Endothelial cell of umbilical vein (primary cell): ENCODE data around the gene TMIE. TPM values are rescaled to one million over a fixed set of nuclear protein-coding genes. Genes with fewer than 3 reads are reported as not detected.

Experiments
- BruUV-seq: library from RNA; stranded (reverse); fragments of 400-500 nt; replicated peaks from 2 replicates; lab custom pipeline; 2021; lab: Mats Ljungman, UMichigan
- CTCF ChIA-PET: fragments of 300-600, 350-600 bp; sonication (Branson Sonifier 250); formaldehyde crosslinking; loops from one replicate; lab custom pipeline; 2021; ENCODE audit warnings: antibody characterized with exemption, inconsistent platforms; lab: Charles Lee
- POLR2A ChIA-PET: fragments of 300-600, 350-600 bp; sonication (Branson Sonifier 250); formaldehyde crosslinking; loops from one replicate; lab custom pipeline; 2021; ENCODE audit warnings: antibody characterized with exemption, inconsistent platforms; lab: Charles Lee
- DNase-seq: peaks from one replicate; pipeline ENCODE4 v3.0.0-alpha.2; 2011; ENCODE audit warnings: low read depth, low spot score
- FAIRE-seq: peaks from 2 replicates; lab custom pipeline; 2011; peaks lifted over from hg19 to GRCh38; lab: Jason Lieb, UNC
- H2AFZ ChIP-seq: 2 replicates; pipeline ENCODE4 v1.6.0; 2012; ENCODE audit warnings: low read depth, low read length, control low read depth, inconsistent platforms
- H3K27ac ChIP-seq: 2 replicates; pipeline ENCODE4 v1.5.1; 2011; ENCODE audit warnings: low read depth, mild to moderate bottlenecking, control low read depth, low read length, moderate library complexity; ENCODE audit not compliant: insufficient read depth
- H3K27me3 ChIP-seq, 2 experiments: 2 replicates each; pipeline versions ENCODE4 v1.6.0 to v1.6.1; 2011; ENCODE audit warnings: low read length in 2 of 2, mixed read lengths in 1 of 2; ENCODE audit not compliant: control insufficient read depth in 2 of 2, insufficient read depth in 2 of 2
- H3K36me3 ChIP-seq, 2 experiments: 2 replicates in 1 of 2; 3 replicates in 1 of 2; pipeline ENCODE4 v1.5.1; 2011; ENCODE audit warnings: low read length in 2 of 2, mild to moderate bottlenecking in 1 of 2, moderate library complexity in 1 of 2; ENCODE audit not compliant: control insufficient read depth in 2 of 2, insufficient read depth in 2 of 2; ENCODE audit errors: extremely low read depth in 1 of 2
- H3K4me1 ChIP-seq: 3 replicates; pipeline ENCODE4 v1.5.1; 2011; ENCODE audit warnings: mild to moderate bottlenecking, low read length; ENCODE audit not compliant: control insufficient read depth, insufficient read depth; ENCODE audit errors: extremely low read depth
- H3K4me2 ChIP-seq: 2 replicates; pipeline ENCODE4 v1.6.1; 2011; ENCODE audit warnings: low read length, control low read depth, mixed read lengths; ENCODE audit not compliant: insufficient read depth
- H3K4me3 ChIP-seq, 3 experiments: fragments of 200-600 bp in 1 of 3; sonication (generic), shearing (Covaris generic) in 1 of 3; replicated peaks in 1 of 3; 2 replicates each; pipeline ENCODE4 v1.5.1; 2011 to 2016; ENCODE audit warnings: control low read depth in 3 of 3, low read length in 3 of 3, mild to moderate bottlenecking in 2 of 3, inconsistent platforms in 1 of 3, low read depth in 1 of 3, moderate library complexity in 1 of 3; ENCODE audit not compliant: insufficient read depth in 1 of 3
- H3K79me2 ChIP-seq: 2 replicates; pipeline ENCODE4 v1.6.0; 2012; ENCODE audit warnings: low read length, inconsistent platforms; ENCODE audit not compliant: control insufficient read depth, insufficient read depth
- H3K9ac ChIP-seq: replicated peaks from 2 replicates; pipeline ENCODE3; 2011; ENCODE audit warnings: low read length, control low read depth; ENCODE audit not compliant: insufficient read depth; ENCODE audit errors: extremely low read depth
- H3K9me1 ChIP-seq: replicated peaks from 3 replicates; pipeline ENCODE4 v1.6.0; 2011; ENCODE audit warnings: mild to moderate bottlenecking, low read length; ENCODE audit not compliant: control insufficient read depth, insufficient read depth; ENCODE audit errors: extremely low read depth
- H3K9me3 ChIP-seq: replicated peaks from 2 replicates; pipeline ENCODE4 v1.5.1; 2012; ENCODE audit warnings: low read length, inconsistent platforms; ENCODE audit not compliant: control insufficient read depth, insufficient read depth
- H4K20me1 ChIP-seq: replicated peaks from 2 replicates; pipeline ENCODE3; 2011; ENCODE audit warnings: mild to moderate bottlenecking, low read length; ENCODE audit not compliant: control insufficient read depth, insufficient read depth; ENCODE audit errors: extremely low read depth
- EZH2 ChIP-seq: IDR thresholded peaks from 2 replicates; pipeline ENCODE4 v1.6.1; 2012; ENCODE audit warnings: borderline replicate concordance, low read depth, mild to moderate bottlenecking, moderate library complexity, low read length, inconsistent platforms; ENCODE audit not compliant: severe bottlenecking
- FOS ChIP-seq: IDR thresholded peaks from 2 replicates; pipeline ENCODE4 v1.6.1; 2011; ENCODE audit warnings: mild to moderate bottlenecking, low read length, moderate library complexity, borderline replicate concordance; ENCODE audit not compliant: insufficient read depth
- GATA2 ChIP-seq: IDR thresholded peaks from 2 replicates; pipeline ENCODE4 v1.7.0; 2011; ENCODE audit warnings: low read depth, mild to moderate bottlenecking, moderate library complexity, mixed read lengths, low read length; ENCODE audit not compliant: insufficient read length, insufficient read depth
- JUN ChIP-seq: IDR thresholded peaks from 2 replicates; pipeline ENCODE4 v1.6.1; 2011; ENCODE audit warnings: borderline replicate concordance, low read depth; ENCODE audit not compliant: insufficient read length, insufficient read depth
- MYC ChIP-seq: IDR thresholded peaks from one replicate; pipeline ENCODE4 v1.6.1; 2011; ENCODE audit warnings: mild to moderate bottlenecking, low read depth, low read length
- POLR2A ChIP-seq: IDR thresholded peaks from 2 replicates; pipeline ENCODE4 v1.6.1; 2012; ENCODE audit warnings: low read depth, mild to moderate bottlenecking, control low read depth, low read length
- POLR2AphosphoS5 ChIP-seq: IDR thresholded peaks from 2 replicates; pipeline ENCODE4 v1.6.1; 2012; ENCODE audit warnings: low read depth, mild to moderate bottlenecking, control low read depth, low read length, moderate library complexity; ENCODE audit not compliant: insufficient read depth
- dilution Hi-C: fragments of 300-500 bp; cut with MboI; formaldehyde crosslinking; loops from one replicate; pipeline ENCODE4 v1.15.0; 2019; ENCODE audit warnings: low sequenced_read_pairs; ENCODE audit not compliant: extremely low pct_ligation_motif_present
- intact Hi-C: fragments of 100-400 bp; cut with micrococcal nuclease; formaldehyde crosslinking; loops from one replicate; pipeline ENCODE4 v1.10.0; 2022
- polyA plus RNA-seq, 4 experiments: library from polyadenylated mRNA; depleted of rRNA in 3 of 4; stranded (reverse) in 3 of 4; unstranded in 1 of 4; fragments of >200 nt; gene quantifications; 2 replicates each; pipeline versions ENCODE4 v1.2.1 to v1.2.3, GENCODE V29; 2011 to 2012; ENCODE audit warnings: missing spikeins in 1 of 4
- total RNA-seq: library from RNA; stranded (reverse); gene quantifications from 2 replicates; pipeline ENCODE4 v1.2.3, GENCODE V29; 2021
- TF ChIP-seq, protein P1 (sequence below): IDR thresholded peaks from 2 replicates; pipeline ENCODE4 v1.6.1; 2011; ENCODE audit not compliant: insufficient read depth, insufficient read length
- TF ChIP-seq, protein P2 (sequence below), 2 donors: IDR thresholded peaks; 1 replicate in 1 of 2; 2 replicates in 1 of 2; pipeline ENCODE4 v1.5.1; 2011; ENCODE audit warnings: low read length in 2 of 2, mild to moderate bottlenecking in 2 of 2, moderate library complexity in 2 of 2, control low read depth in 1 of 2, inconsistent platforms in 1 of 2, low read depth in 1 of 2; ENCODE audit not compliant: insufficient read depth in 1 of 2; ENCODE audit errors: extremely low read depth in 1 of 2

The TMIE gene
- total and polyA plus RNA-seq, 2 donors (not counting 3 experiments of a cell fraction or from before 2014, with no cell fraction given) = 0.15 to 0.27 TPM

DNA sequence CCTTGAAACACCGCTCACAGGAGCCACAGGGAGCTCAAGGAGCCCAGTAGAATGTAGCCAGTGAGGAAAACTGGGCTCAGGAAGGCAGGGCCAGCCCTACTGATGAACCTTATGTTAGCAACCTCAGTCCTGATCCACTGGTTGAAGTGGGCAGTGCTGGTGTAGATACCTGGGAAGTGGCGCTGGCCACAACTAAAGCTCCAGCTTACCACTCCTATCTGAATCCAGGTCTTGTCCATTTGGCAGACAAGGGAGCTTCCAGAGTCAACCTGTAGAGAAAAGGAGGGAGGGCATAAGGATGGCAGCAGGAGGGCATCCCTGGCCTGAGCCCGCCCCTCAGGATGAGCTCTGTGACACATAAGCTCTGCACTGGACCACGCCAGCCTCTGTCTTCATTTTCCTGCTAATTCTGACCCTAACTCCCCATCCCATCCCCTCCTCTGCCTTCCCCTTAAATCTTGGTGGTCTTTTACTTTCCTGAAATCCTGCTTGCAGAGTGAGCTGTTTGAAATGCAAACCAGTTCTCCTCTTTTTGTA, 18.6 kb downstream of the TMIE start:
- no peak overlapping the region for H3K4me3 ChIP-seq
- no peaks in the 10 kb centered on the region for H3K79me2 ChIP-seq
- POLR2A ChIA-PET = no interaction called here
- no TSS peak for BruUV-seq
- H3K4me2 ChIP-seq = no peak overlapping the region
- no peak overlapping the region for H2AFZ ChIP-seq
- H3K9me1 ChIP-seq = no peaks in the 10 kb centered on the region
- H3K9ac ChIP-seq = no peak overlapping the region
- intact Hi-C loops (no loop called here), dilution Hi-C loops (no loop called here)
- peaks cover 2 to 4% of the 10 kb centered on the region in 2 experiments for H3K27me3 ChIP-seq
- FAIRE-seq (no peak), DNase-seq (no peak)
- no peaks in the 10 kb centered on the region for H3K9me3 ChIP-seq
- no peak overlapping the region for H3K27ac ChIP-seq
- H3K4me1 ChIP-seq = no peaks in the 10 kb centered on the region
- H3K36me3 ChIP-seq = no peaks in the 10 kb centered on the region
- TF ChIP-seq MYC (no peak), EZH2 (no peak), JUN (no peak), GATA2 (no peak), FOS (no peak), POLR2AphosphoS5 (no peak), POLR2A (no peak)
- TF ChIP-seq, protein P1, sequence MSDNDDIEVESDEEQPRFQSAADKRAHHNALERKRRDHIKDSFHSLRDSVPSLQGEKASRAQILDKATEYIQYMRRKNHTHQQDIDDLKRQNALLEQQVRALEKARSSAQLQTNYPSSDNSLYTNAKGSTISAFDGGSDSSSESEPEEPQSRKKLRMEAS = no peak
- TF ChIP-seq, protein P2, sequence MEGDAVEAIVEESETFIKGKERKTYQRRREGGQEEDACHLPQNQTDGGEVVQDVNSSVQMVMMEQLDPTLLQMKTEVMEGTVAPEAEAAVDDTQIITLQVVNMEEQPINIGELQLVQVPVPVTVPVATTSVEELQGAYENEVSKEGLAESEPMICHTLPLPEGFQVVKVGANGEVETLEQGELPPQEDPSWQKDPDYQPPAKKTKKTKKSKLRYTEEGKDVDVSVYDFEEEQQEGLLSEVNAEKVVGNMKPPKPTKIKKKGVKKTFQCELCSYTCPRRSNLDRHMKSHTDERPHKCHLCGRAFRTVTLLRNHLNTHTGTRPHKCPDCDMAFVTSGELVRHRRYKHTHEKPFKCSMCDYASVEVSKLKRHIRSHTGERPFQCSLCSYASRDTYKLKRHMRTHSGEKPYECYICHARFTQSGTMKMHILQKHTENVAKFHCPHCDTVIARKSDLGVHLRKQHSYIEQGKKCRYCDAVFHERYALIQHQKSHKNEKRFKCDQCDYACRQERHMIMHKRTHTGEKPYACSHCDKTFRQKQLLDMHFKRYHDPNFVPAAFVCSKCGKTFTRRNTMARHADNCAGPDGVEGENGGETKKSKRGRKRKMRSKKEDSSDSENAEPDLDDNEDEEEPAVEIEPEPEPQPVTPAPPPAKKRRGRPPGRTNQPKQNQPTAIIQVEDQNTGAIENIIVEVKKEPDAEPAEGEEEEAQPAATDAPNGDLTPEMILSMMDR (IDR thresholded peaks at IDR 0.05; ENCODE audit: extremely low read depth in 1 of 2, insufficient read depth in 1 of 2, low read depth in 1 of 2, low read length in 2 of 2) = no peak
- CTCF ChIA-PET = interaction anchor here (1.3 to 2.7 kb wide), 3 partner anchors 12 to 190 kb away, joined by 4 to 6 read pairs (median 6); no protein-coding TSS in a partner anchor
- H4K20me1 ChIP-seq = no peaks in the 10 kb centered on the region
